B cell (primary cell): ENCODE measurements around the gene PEAK1. TPM values are rescaled to one million over a fixed set of nuclear protein-coding genes. Genes with fewer than 3 reads are reported as not detected.
"Not testable (repeated sequence)": the region's sequence is repeated elsewhere in the genome, so short reads cannot be mapped to it uniquely, and the experiment has no call there.

Experiments
- ATAC-seq: fragments of 200-7000 bp; cut with Tn5 transposase; one replicate; pipeline ENCODE4 v1.10.0; 2021; ENCODE audit warnings: low read depth, mild to moderate bottlenecking, moderate number of reproducible peaks, moderate library complexity
- CTCF ChIA-PET: fragments of 350-600 bp; sonication (Branson Sonifier 250); formaldehyde crosslinking; loops from one replicate; lab custom pipeline; 2021; ENCODE audit warnings: antibody characterized with exemption, inconsistent platforms; lab: Charles Lee
- POLR2A ChIA-PET: fragments of 350-600 bp; sonication (Branson Sonifier 250); formaldehyde crosslinking; loops from one replicate; lab custom pipeline; 2021; ENCODE audit warnings: antibody characterized with exemption; lab: Charles Lee
- DNase-seq: peaks from one replicate; pipeline ENCODE4 v3.0.0; 2013
- H2AFZ ChIP-seq: 2 replicates; pipeline ENCODE4 v1.6.1; 2012; ENCODE audit warnings: mild to moderate bottlenecking, low read depth, low read length; ENCODE audit not compliant: insufficient read depth, poor library complexity, severe bottlenecking
- H3K27ac ChIP-seq, 2 donors: 1 replicate in 1 of 2; 2 replicates in 1 of 2; pipeline ENCODE4 v1.5.1; 2012 to 2013; ENCODE audit warnings: low read length in 2 of 2, mild to moderate bottlenecking in 2 of 2, moderate library complexity in 1 of 2
- H3K27me3 ChIP-seq, 4 experiments: fragments of 200-600 bp in 1 of 4; sonication (generic) in 1 of 4; replicated peaks in 1 of 4; 1 replicate in 2 of 4; 2 replicates in 2 of 4; pipeline versions ENCODE4 v1.6.1 to v1.7.0; 2013 to 2016; ENCODE audit warnings: low read length in 3 of 4, mild to moderate bottlenecking in 2 of 4, mixed read lengths in 1 of 4, moderate library complexity in 1 of 4; ENCODE audit not compliant: insufficient read depth in 4 of 4, control insufficient read depth in 3 of 4; ENCODE audit errors: control extremely low read depth in 1 of 4
- H3K36me3 ChIP-seq, 2 experiments: replicated peaks in 1 of 2; 1 replicate in 1 of 2; 2 replicates in 1 of 2; pipeline versions ENCODE4 v1.6.1 to v1.7.1; 2013; ENCODE audit warnings: low read length in 1 of 2; ENCODE audit not compliant: insufficient read depth in 2 of 2, control insufficient read depth in 1 of 2; ENCODE audit errors: control extremely low read depth in 1 of 2, extremely low read depth in 1 of 2
- H3K4me1 ChIP-seq, 2 donors: fragments of 200-600 bp in 1 of 2; sonication (generic) in 1 of 2; 1 replicate in 1 of 2; 2 replicates in 1 of 2; pipeline versions ENCODE4 v1.5.1 to v1.6.1; 2013 to 2017; ENCODE audit warnings: low read length in 2 of 2; ENCODE audit not compliant: control insufficient read depth in 2 of 2, insufficient read depth in 2 of 2
- H3K4me2 ChIP-seq: replicated peaks from 2 replicates; pipeline ENCODE3; 2012; ENCODE audit warnings: mild to moderate bottlenecking, low read depth, low read length; ENCODE audit not compliant: poor library complexity, severe bottlenecking
- H3K4me3 ChIP-seq, 5 experiments: fragments of 200-600 bp in 1 of 5; sonication (generic) in 1 of 5; 1 replicate in 3 of 5; 2 replicates in 2 of 5; pipeline versions ENCODE4 v1.5.1 to v1.7.0; 2011 to 2016; ENCODE audit warnings: low read length in 4 of 5, mild to moderate bottlenecking in 4 of 5, low read depth in 2 of 5, control low read depth in 1 of 5, moderate library complexity in 1 of 5; ENCODE audit not compliant: insufficient read depth in 1 of 5; ENCODE audit errors: control extremely low read depth in 1 of 5, extremely low read depth in 1 of 5
- H3K79me2 ChIP-seq: fragments of 200-600 bp; sonication (generic); one replicate; pipeline ENCODE4 v1.6.0; 2016; ENCODE audit warnings: low read length; ENCODE audit not compliant: control insufficient read depth, insufficient read depth
- H3K9ac ChIP-seq: fragments of 200-600 bp; sonication (generic); 2 replicates; pipeline ENCODE4 v1.6.1; 2017; ENCODE audit warnings: mild to moderate bottlenecking, low read length, moderate library complexity
- H3K9me3 ChIP-seq, 3 donors: one replicate each; pipeline versions ENCODE4 v1.6.1 to v1.7.1; 2013; ENCODE audit warnings: low read length in 2 of 3; ENCODE audit not compliant: control insufficient read depth in 2 of 3, insufficient read depth in 1 of 3; ENCODE audit errors: control extremely low read depth in 1 of 3
- H4K20me1 ChIP-seq: 2 replicates; pipeline ENCODE4 v1.6.0; 2012; ENCODE audit warnings: mild to moderate bottlenecking, low read length; ENCODE audit not compliant: insufficient read depth, control insufficient read depth, poor library complexity, severe bottlenecking
- H3K27ac Mint-ChIP-seq: one replicate; pipeline ENCODE4 v1.8.0; 2021; ENCODE audit warnings: mixed read lengths
- H3K27me3 Mint-ChIP-seq: one replicate; pipeline ENCODE4 v1.8.0; 2021; ENCODE audit warnings: mixed read lengths
- H3K4me1 Mint-ChIP-seq: one replicate; pipeline ENCODE4 v1.8.0; 2021; ENCODE audit warnings: mixed read lengths
- H3K4me3 Mint-ChIP-seq: one replicate; pipeline ENCODE4 v1.8.0; 2021; ENCODE audit warnings: mixed read lengths
- H3K9me3 Mint-ChIP-seq: one replicate; pipeline ENCODE4 v1.8.0; 2022; ENCODE audit warnings: mixed read lengths; ENCODE audit not compliant: insufficient read depth
- CTCF ChIP-seq: fragments of 200-600 bp; IDR thresholded peaks from one replicate; pipeline ENCODE4 v1.8.0; 2022; ENCODE audit warnings: antibody characterized with exemption, mild to moderate bottlenecking
- EZH2 ChIP-seq: IDR thresholded peaks from 2 replicates; pipeline ENCODE4 v1.6.1; 2012; ENCODE audit warnings: borderline replicate concordance, low read depth, mild to moderate bottlenecking, moderate library complexity, low read length; ENCODE audit not compliant: insufficient read depth, poor library complexity, severe bottlenecking
- WGBS: methylation state at CpG from one replicate; pipeline ENCODE4 v1.1.5; 2013; ENCODE audit warnings: missing lambda C conversion rate; ENCODE audit not compliant: insufficient coverage; 5-methylcytosine and 5-hydroxymethylcytosine counted together
- intact Hi-C: fragments of 100-400 bp; cut with micrococcal nuclease; formaldehyde crosslinking; loops from one replicate; pipeline ENCODE4 v1.10.0; 2022
- polyA plus RNA-seq: library from polyadenylated mRNA; depleted of rRNA; stranded (reverse); fragments of >200 nt; gene quantifications from 2 replicates; pipeline ENCODE4 v1.2.3, GENCODE V29; 2012
- total RNA-seq, 2 donors: library from RNA; stranded (reverse); fragments of 120-200 nt in 1 of 2; gene quantifications; 1 replicate in 1 of 2; 2 replicates in 1 of 2; pipeline versions ENCODE4 v1.2.3 to v1.2.4, GENCODE V29; 2013 to 2022

Gene PEAK1
- total and polyA plus RNA-seq, 2 donors (not counting 1 experiment from before 2014, with no cell fraction given) = 13.4 to 38.0 TPM

GRCh38 chr15:77160562-77161478 lies 259.1 kb downstream of the PEAK1 start:
- Mint-ChIP-seq H3K27me3 (no peaks in the 10 kb centered on the region), H3K4me3 (peak overlapping the region; percentile 69), H3K9me3 (no peaks in the 10 kb centered on the region), H3K4me1 (peaks cover 48% of the 10 kb centered on the region), H3K27ac (peak overlapping the region; percentile 87)
- peak; percentile 42 for DNase-seq
- intact Hi-C loops = loop anchor here (2.0 kb wide), 1 partner anchor 20 kb away; no protein-coding TSS in a partner anchor
- TF ChIP-seq CTCF (no peak), EZH2 (no peak)
- Histone ChIP-seq H3K4me1 (peaks cover 40 to 48% of the 10 kb centered on the region in 2 donors), H3K36me3 (peaks cover 3 to 5% of the 10 kb centered on the region in 2 experiments), H3K27me3 (no peaks in the 10 kb centered on the region), H3K79me2 (no peaks in the 10 kb centered on the region), H3K27ac (peak overlapping the region; percentile 61 to 86), H2AFZ (peak overlapping the region; percentile 74), H3K4me3 (peak overlapping the region in 2 of 5 experiments; percentile 7 to 32), H3K9ac (peak overlapping the region; percentile 45), H3K9me3 (no peaks in the 10 kb centered on the region), H3K4me2 (peak overlapping the region; percentile 70), H4K20me1 (no peaks in the 10 kb centered on the region)
- ATAC-seq = no peak
- WGBS = 15% methylated on average over 6 of the region's 7 CpGs
- CTCF ChIA-PET = interaction anchor here (0.9 to 1.5 kb wide), 9 partner anchors 8 to 382 kb away, joined by 3 to 9 read pairs (median 4); no protein-coding TSS in a partner anchor
- POLR2A ChIA-PET = no interaction called here

- not testable (repeated sequence) for ATAC-seq
Observed at GRCh38 chr15:77156000-77156399, 263.9 kb downstream of the PEAK1 start.

More at GRCh38 chr15:77156000-77156399, 263.9 kb downstream of the PEAK1 start:
- H3K4me3 Mint-ChIP-seq, H3K9me3 Mint-ChIP-seq, H3K9me3 ChIP-seq, H3K27ac Mint-ChIP-seq, intact Hi-C loops, POLR2A ChIA-PET, H3K79me2 ChIP-seq, H3K27me3 Mint-ChIP-seq, CTCF ChIA-PET, H3K27me3 ChIP-seq, H3K4me2 ChIP-seq, H3K36me3 ChIP-seq, DNase-seq, H2AFZ ChIP-seq, H3K4me3 ChIP-seq, H4K20me1 ChIP-seq, H3K27ac ChIP-seq, H3K9ac ChIP-seq: not testable (repeated sequence)
- H3K4me1 ChIP-seq = peaks cover 14 to 19% of the 10 kb centered on the region in 2 donors
- H3K4me1 Mint-ChIP-seq = peaks cover 14% of the 10 kb centered on the region
- 94% methylated on average over 9 of the region's 11 CpGs for WGBS
